Cerebellar cortex (tissue), 1 donor: ENCODE data around the gene ZNF518A.
A peak's percentile ranks its signal among the peaks of the same experiment; 100 is the strongest.

Experiments
- DNase-seq: peaks from one replicate; pipeline ENCODE4 v3.0.0-alpha.2; 2015; ENCODE audit warnings: low spot score

Gene ZNF518A

GRCh38 chr10:96129387-96130325, at the start of gene ZNF518A:
TSS of gene ZNF518A (plus strand) at chr10:96130297. CDS start at chr10:96156323, 26,026 bp downstream.
- DNase-seq: peak; percentile 92

DNA sequence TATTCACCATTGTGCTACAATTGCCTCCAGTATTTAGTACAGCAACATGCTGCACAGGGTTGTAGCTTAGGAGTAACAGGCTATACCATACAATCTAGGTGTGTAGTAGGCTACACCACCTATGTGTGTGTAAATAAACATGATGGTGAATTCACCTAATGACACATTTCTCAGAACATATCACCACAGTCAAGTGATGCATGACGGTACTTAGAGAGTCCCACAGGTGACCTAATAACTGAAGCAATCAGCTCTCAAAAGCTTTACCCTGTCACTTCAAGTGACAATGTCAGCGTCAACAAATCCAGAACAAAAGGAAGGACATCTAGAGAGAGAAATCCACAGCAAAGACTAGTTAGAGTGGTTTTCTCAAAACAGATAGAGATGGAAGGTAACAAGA, 47.9 kb upstream of the ZNF518A start:
- no peak for DNase-seq

GRCh38 chr10:96082748-96083147, 47.3 kb upstream of the ZNF518A start:
- DNase-seq: no peak

- DNase-seq: no peak
Measured at GRCh38 chr10:96089116-96089515, 41.0 kb upstream of the ZNF518A start.

- peak; percentile 89 for DNase-seq
Measured at GRCh38 chr10:96089670-96090462, 40.2 kb upstream of the ZNF518A start.

GRCh38 chr10:96090463-96090800, 39.7 kb upstream of the ZNF518A start:
- DNase-seq: no peak

DNA sequence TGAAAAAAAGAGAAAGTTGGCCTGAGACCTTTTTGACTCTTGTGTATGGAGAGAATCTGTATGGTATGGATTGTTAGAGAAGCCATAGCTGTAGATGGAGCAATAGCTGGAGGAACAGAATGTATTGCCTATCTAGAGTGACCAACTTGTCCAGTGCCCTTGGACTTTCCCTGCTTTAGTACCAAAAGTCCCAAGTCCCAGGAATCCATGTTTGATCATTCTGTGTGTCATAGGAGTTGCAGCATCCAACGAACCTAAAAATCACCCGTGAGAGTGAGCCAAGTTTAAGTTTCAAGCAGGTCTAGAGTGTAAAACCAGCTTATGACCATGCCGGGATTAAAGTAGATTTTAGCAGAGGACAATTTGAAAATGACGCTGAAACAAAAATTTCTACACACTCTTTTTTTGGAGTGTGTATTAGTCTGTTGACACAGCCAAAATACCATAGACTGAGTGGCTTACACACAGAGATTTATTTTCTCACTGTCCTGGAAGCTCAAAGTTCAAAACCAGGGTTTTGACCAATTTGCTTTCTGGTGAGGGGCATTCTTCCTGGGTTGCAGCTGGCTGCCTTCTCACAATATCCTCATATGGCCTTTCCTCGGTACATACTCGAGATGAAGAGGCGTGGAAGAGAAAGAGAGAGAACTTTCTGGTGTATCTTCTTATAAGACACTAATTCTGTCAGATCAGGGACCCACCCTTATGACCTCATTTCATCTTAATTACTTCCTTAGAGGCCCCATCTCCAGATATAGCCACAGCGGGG, 36.9 kb upstream of the ZNF518A start:
- no peak for DNase-seq

DNA sequence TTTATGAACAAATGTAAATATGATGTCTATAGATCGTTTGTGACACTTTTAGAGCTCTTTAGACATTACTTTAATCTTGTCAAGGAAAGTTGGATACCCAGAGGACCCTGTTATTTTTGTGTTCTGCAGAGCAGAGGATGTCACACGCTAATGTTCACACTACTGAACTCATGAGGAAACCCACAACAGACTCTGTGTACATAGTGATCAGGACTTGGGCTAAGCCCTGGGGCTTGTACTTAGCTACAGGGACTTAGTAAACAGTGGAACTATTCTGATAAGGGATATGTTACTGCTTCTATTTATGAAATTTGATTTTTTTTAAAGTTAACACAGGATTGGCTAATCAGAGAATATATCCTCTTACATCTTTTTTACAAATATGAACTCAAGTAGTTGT, 36.1 kb upstream of the ZNF518A start:
- no peak for DNase-seq

DNA sequence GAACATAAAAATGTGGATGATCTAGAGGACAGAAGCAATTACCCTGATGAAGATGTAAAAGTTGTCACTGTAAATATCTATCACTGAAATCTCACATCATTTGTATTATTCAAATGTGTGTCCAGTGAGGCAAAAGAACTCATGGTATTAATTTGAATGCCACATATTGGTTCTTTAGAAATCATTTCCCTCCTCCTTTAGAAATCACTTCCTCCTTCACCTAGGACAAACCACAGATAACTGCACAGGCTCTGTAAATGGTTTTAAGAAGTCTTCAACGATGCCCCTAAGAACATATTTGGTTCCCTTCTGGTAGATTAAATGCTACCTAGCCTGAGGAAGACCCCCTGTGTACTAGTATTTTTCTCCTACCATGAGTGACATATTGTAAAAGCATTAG, 33.1 kb upstream of the ZNF518A start:
- DNase-seq: no peak

- no peak for DNase-seq
Measured at GRCh38 chr10:96097865-96098264, 32.2 kb upstream of the ZNF518A start.

- no peak for DNase-seq
Measured at GRCh38 chr10:96107623-96108038, 22.5 kb upstream of the ZNF518A start.

DNA sequence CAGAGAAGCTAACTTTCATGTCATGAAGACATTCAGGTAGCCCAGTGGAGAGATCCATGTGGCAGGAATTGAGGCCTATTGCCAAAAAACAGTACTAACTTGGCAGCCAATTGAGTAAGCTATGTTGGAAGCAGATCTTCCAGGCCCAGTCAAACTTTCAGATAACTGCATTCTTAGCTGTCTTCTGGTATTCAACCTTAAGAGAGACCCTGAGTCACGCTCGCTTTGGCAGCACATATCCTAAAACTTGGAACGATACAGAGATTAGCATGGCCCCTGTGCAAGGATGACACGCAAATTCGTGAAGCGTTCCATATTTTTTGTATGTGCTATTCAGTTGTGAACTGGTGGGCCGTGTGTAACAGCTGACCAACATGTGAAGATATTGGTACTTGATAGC, 17.6 kb upstream of the ZNF518A start:
- no peak for DNase-seq

DNA sequence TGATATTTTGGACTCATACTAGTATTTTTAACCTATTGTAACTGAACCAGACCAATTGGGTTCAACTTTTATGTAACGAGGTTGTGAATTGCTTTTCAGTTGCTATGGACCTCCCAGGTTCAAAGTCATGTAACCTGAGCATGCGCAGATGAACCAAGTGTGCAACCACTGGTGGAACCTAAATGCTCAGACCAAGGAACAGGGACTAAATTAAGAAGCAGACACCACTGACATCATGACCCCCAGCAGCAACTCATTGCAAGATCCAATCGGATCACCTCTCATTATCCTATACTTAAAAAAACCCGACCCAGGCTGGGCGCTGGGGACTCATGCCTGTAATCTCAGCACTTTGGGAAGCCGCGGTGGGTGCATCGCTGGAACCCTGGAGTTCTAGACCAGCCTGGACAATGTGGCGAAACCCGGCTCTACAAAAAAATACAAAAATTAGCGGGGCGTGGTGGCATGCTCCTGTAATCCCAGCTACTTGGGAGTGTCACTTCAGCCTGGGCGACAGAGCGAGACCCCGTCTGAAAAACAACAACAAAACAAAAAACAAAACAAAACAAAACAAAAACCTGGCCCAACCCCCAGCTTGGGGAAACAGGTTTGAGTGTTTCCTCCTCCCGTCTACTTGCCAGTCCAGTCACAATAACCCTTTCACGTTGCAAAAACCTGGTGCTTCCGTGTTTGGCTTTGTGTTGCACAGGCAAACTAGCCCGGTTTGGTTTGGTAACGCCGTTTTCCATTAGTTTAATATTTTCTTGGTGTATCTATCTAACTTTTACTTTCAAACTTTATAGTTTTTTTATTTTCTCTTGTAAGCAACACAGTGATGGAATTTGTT, 11.3 kb upstream of the ZNF518A start:
- DNase-seq: no peak

DNA sequence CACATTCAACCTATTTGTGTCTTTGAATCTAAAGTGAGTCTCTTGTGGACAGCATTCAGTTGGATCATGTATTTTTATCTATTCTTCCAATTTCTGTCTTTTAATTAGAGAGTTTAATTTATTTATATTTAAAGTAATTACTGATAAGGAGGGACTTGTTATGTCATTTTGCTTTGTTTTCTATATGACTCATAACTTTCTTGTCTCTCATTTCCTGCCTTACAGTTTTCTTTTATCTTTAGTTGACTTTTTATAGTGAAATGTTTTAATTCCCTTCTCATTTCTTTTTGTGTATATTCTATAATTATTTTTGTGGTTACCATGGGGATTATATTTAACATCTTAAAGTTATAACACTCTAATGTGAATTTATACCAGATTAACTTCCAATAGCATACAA, 7.3 kb upstream of the ZNF518A start:
- no peak for DNase-seq

DNA sequence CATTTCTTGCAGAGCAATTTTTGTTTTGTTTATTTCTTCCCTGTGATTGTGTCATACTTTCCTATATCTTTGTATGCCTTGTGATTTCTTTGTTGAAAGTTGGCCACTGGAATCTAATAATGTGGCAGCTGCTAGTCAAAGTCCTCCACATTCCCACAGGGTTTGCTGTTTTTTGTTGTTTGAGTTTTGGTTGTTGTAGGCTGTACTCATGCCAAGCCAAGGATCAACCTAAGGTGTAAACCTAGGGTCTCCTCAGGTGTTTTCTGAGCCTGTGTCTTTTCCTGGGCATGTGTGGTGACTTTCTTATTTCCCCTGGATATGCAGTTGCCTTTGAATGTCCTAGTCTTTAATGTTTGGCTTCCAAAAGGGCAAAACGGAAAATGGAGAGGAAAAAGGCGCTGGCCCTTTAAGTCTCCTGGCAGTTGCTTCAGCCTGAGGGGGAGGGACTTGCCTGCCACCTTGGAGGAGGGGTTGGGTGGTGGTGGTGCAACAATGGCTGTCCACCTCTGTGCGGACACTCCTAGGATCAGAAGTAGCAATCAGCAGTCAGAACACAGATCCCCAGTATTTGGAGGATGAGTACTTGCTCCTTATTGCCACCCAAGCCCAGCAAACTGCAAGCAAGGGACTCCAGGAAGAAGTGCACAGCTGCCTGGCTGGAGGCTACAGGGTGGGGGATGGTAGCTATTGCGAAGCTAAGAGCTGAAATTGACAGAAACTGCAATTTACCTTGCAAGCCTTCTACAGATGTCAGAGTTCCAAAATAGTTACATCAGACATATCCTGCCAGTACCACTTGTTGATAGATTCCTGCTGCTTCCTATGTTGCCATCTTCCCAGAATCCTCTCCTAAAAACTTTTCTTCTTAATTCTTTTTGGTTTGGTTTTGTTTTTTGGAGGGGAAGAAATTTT, 5.6 kb upstream of the ZNF518A start:
- peak; percentile 14 for DNase-seq

DNA sequence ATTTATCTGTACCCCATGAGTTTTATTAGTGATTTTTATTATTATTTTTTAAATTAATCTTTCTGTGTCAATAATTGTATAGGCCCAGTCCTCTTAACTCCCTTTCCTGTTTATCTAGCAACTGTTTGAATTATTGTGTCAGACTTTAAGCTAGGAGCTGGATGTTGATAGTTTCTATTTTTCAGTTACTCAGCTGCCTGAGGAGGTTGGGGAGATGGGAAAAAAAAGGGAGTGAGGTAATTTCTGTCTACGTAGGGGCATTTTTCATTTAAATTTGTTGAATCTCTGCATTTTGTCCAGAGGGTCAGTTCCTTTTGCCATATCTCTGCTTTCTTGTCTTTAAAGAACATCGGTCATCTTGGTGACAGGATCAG, 5.0 kb upstream of the ZNF518A start:
- DNase-seq: no peak

DNA sequence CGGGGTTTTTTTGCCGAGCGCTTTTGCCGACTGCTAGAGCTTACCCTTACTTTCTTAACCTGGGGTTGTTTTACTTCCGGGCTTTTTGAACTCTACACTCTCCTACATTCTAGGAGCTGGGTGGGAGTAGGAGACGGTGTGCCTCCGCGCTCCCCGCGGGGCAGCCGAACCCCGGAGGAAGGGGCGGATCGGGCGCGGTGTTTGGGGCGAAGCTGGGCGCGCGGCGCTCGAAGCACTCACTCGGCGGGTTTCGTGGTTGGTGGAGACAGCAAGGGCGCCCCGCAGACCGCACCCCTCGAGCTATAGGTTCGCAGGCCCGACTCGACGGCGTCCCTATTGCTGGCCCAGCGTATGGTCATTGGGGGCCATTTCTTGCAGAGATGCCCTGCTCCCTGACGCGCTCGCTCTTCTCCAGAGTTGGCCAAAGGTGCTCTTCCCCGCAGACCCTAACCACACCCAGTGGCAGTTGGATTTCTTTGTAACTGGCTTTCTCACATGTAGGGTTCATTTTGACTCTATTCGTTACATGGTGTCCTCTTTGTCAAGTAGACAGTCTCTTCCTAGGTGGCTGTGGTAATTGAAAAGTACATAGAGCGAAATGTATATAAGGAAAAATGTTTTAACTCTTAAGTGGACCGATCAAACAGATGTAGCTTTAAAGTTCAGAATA, 364 bp downstream of the ZNF518A start:
- DNase-seq: no peak

DNA sequence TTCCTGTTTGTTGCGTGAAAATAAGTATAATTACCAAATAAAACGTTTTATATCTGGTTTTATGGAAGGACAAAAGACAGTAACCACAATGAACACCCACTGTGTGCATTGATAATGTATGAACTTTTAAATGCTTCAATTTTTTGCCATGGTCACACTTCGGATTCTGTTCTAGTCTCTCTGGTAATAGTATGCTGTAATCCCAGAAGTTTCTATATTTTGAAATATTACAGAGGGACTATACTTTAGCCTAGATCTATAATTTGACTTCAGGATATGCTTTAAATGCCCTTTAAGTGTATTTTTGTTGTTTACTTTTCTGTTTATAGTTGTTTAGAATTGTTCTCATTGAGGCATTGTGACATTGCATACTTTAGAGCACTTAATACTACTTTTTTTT, 1.5 kb downstream of the ZNF518A start:
- DNase-seq: no peak

DNA sequence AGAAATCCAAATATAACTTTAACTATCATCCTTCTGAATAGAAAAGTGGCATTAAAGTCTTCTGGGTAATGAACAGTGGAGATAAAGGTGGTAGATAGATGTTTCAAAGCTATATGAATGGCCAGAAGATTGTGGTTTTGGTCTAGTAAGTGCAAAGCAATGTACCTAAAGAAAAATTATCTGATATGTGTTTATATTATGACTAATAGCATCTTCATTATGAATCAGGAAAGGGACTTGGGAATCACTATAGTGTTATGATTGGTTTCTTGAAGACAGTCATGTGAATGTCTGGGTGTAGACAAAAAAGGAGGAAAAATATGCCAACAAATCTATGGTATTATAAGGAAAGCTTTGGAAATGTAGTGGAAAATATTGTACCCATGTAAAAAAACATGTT, 3.0 kb downstream of the ZNF518A start:
- no peak for DNase-seq

GRCh38 chr10:96136810-96137209, 6.7 kb downstream of the ZNF518A start:
- DNase-seq: no peak
